GM12801 (cell line): Measurements from ENCODE around the gene PANX1.

Experiments
- TF ChIP-seq, protein P1 (sequence below): IDR thresholded peaks from one replicate; pipeline ENCODE4 v1.5.1; 2011; ENCODE audit warnings: control low read depth; ENCODE audit not compliant: insufficient read length; ENCODE audit errors: extremely low read depth

PANX1 gene

GRCh38 chr11:94128746-94129511 is at the start of gene PANX1:
Gene PANX1 (plus strand): TSS chr11:94128841. CDS start chr11:94129313, 472 bp downstream.
- TF ChIP-seq, protein P1, sequence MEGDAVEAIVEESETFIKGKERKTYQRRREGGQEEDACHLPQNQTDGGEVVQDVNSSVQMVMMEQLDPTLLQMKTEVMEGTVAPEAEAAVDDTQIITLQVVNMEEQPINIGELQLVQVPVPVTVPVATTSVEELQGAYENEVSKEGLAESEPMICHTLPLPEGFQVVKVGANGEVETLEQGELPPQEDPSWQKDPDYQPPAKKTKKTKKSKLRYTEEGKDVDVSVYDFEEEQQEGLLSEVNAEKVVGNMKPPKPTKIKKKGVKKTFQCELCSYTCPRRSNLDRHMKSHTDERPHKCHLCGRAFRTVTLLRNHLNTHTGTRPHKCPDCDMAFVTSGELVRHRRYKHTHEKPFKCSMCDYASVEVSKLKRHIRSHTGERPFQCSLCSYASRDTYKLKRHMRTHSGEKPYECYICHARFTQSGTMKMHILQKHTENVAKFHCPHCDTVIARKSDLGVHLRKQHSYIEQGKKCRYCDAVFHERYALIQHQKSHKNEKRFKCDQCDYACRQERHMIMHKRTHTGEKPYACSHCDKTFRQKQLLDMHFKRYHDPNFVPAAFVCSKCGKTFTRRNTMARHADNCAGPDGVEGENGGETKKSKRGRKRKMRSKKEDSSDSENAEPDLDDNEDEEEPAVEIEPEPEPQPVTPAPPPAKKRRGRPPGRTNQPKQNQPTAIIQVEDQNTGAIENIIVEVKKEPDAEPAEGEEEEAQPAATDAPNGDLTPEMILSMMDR, result no peak

GRCh38 chr11:94084164-94084563 is 44.5 kb upstream of the PANX1 start:
- TF ChIP-seq, protein P1, result no peak

- TF ChIP-seq, protein P1, result no peak
Observed at GRCh38 chr11:94088906-94089305, 39.7 kb upstream of the PANX1 start.

DNA sequence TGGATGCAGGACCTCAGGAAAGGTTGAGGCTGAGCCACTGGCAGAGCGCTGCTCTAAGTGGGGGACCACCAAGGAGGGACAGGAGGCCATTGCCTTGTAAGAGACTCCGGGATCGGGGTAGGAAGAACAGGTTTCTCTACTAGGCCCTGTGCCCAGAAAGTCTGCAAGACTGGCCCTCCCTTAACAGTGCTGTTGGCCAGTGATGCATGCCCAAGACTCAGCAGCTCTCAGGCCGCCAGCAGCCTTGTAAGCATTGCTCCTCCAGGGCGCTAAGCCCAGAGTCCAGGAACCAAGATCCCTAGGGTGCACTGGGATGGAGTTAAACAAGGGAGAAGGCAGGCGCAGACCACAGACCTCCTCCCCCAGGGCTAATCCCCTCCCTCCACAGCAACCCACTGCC is 39.3 kb upstream of the PANX1 start:
- TF ChIP-seq, protein P1, result no peak

DNA sequence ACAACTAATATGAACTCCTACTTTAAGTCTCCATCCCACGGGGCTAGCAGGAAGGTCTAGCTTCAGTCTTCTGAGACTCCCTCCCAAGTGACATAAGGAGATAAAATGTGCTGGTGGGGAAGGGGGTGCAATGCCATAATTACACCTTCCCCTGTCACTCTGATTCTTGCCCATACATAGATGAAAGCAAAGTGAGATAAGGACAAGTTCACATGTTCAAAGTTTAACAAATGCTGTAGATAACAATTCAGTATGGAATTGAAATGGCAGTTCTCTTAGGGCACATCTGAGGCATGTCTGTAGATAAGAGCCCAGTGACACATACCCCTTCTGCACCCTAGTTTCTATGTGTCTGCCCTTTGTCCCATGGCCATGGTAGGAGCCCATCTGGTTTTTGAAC is 38.2 kb upstream of the PANX1 start:
- TF ChIP-seq, protein P1, result no peak

DNA sequence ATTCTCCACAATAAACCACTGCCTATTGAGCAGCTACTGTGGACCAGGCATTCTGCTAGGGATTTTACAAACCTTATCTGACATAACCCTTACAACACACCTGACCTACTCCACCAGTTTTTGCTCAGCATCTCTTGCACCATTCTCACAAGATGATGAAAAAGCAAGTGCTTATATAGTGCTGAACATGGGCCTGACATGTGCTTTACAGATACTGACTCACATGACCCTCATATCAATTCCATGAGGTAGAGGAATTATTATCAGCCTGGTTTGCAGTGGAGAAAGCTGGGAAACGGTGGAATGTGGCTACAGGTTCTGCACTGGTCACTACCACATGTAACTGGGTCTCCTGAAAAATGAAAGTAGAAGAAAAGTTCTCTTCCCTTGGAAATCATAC is 37.5 kb upstream of the PANX1 start:
- TF ChIP-seq, protein P1, result no peak

GRCh38 chr11:94100253-94100652 is 28.4 kb upstream of the PANX1 start:
- TF ChIP-seq, protein P1, result no peak

DNA sequence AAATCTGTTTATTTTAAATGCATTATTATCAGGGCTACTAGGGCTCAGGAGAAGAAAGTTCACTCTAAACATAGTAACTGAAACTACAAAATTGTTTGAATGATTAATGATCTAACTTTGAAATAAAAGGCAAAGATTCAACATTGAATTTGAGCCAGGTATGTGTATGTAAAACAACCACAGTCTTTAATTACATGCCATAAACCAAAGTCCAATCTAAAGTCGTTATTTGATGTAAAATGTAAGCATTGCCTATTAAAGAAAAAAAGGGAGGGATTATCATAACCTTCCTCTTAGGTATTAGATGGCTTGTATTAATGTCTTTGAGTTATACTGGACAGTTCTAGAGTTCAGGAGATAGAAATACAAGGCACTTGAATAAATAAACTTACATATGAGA is 25.2 kb upstream of the PANX1 start:
- TF ChIP-seq, protein P1, result no peak
